Measurements from ENCODE around the gene DRG1.

GRCh38 chr22:31465307-31465706 is 65.9 kb downstream of the DRG1 start:
- no peak for TF ChIP-seq RCOR1 (IDR thresholded peaks at IDR 0.05; ENCODE audit: insufficient replicate concordance, low read length)
- TF ChIP-seq CTCF (conservative IDR thresholded peaks at IDR 0.05; ENCODE audit: low read depth, low read length) = no peak
- TF ChIP-seq POLR2A (IDR thresholded peaks at IDR 0.05; ENCODE audit: low read depth, low read length) = no peak
- no peak for TF ChIP-seq RAD21 (IDR thresholded peaks at IDR 0.05; ENCODE audit: low read length)
- no peak for TF ChIP-seq CHD1 (IDR thresholded peaks at IDR 0.05; ENCODE audit: low read depth, low read length)
- TF ChIP-seq, protein P1, sequence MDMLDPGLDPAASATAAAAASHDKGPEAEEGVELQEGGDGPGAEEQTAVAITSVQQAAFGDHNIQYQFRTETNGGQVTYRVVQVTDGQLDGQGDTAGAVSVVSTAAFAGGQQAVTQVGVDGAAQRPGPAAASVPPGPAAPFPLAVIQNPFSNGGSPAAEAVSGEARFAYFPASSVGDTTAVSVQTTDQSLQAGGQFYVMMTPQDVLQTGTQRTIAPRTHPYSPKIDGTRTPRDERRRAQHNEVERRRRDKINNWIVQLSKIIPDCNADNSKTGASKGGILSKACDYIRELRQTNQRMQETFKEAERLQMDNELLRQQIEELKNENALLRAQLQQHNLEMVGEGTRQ (IDR thresholded peaks at IDR 0.05; ENCODE audit: low read depth, low read length) = no peak
- no peak for TF ChIP-seq CEBPB (IDR thresholded peaks at IDR 0.05; ENCODE audit: low read depth, low read length)
- TF ChIP-seq NFE2L2 (IDR thresholded peaks at IDR 0.05; ENCODE audit: low read depth, low read length) = no peak
- no peak for TF ChIP-seq RFX5 (IDR thresholded peaks at IDR 0.05; ENCODE audit: low read depth, low read length)
- TF ChIP-seq FOS (IDR thresholded peaks at IDR 0.05; ENCODE audit: low read depth, low read length) = no peak
